GM23338 (cell line): Measurements from ENCODE around the gene XRN2. TPM values are rescaled to one million over a fixed set of nuclear protein-coding genes. Genes with fewer than 3 reads are reported as not detected.

ENCODE experiments used
- ATAC-seq: fragments of 200-7000 bp; cut with Tn5 transposase; 3 replicates; pipeline ENCODE4 v1.9.1; 2020
- DNase-seq: peaks from one replicate; pipeline ENCODE4 v3.0.0-alpha.2; 2015; ENCODE audit warnings: low spot score
- H2AFZ ChIP-seq: fragments of 200-600 bp; sonication (generic); 2 replicates; pipeline ENCODE4 v1.8.0; 2016; ENCODE audit warnings: antibody characterized with exemption, mild to moderate bottlenecking, moderate library complexity
- H3F3A ChIP-seq: fragments of 200-600 bp; sonication (generic); replicated peaks from 2 replicates; pipeline ENCODE4 v1.8.0; 2017; ENCODE audit warnings: antibody characterized with exemption, mixed run types, low read depth
- H3K27ac ChIP-seq: fragments of 200-600 bp; sonication (generic); 2 replicates; pipeline ENCODE4 v1.6.1; 2016; ENCODE audit warnings: low read depth
- H3K27me3 ChIP-seq: fragments of 200-600 bp; sonication (generic); 2 replicates; pipeline ENCODE4 v1.8.0; 2016; ENCODE audit warnings: mild to moderate bottlenecking, mixed run types, moderate library complexity; ENCODE audit not compliant: insufficient read depth
- H3K36me3 ChIP-seq: fragments of 200-600 bp; sonication (generic); 2 replicates; pipeline ENCODE4 v1.8.0; 2016; ENCODE audit warnings: mild to moderate bottlenecking; ENCODE audit not compliant: insufficient read depth
- H3K4me1 ChIP-seq: fragments of 200-600 bp; sonication (generic); 2 replicates; pipeline ENCODE4 v1.8.0; 2016; ENCODE audit warnings: mild to moderate bottlenecking, moderate library complexity; ENCODE audit not compliant: insufficient read depth
- H3K4me2 ChIP-seq: fragments of 200-600 bp; sonication (generic); 2 replicates; pipeline ENCODE4 v1.7.1; 2017; ENCODE audit warnings: mixed run types
- H3K4me3 ChIP-seq: fragments of 200-600 bp; sonication (generic); 2 replicates; pipeline ENCODE4 v1.6.1; 2016; ENCODE audit warnings: mixed run types
- H3K79me2 ChIP-seq: fragments of 200-600 bp; sonication (generic); replicated peaks from 2 replicates; pipeline ENCODE4 v1.8.0; 2017; ENCODE audit warnings: mild to moderate bottlenecking; ENCODE audit not compliant: insufficient read depth
- H3K9me2 ChIP-seq: fragments of 200-600 bp; sonication (generic); 2 replicates; pipeline ENCODE4 v1.8.0; 2017; ENCODE audit not compliant: insufficient read depth
- H4K20me1 ChIP-seq: fragments of 200-600 bp; sonication (generic); replicated peaks from 2 replicates; pipeline ENCODE4 v1.8.0; 2017; ENCODE audit warnings: mild to moderate bottlenecking; ENCODE audit not compliant: insufficient read depth
- H3K27ac Mint-ChIP-seq: 2 replicates; pipeline ENCODE4 v1.8.0; 2020; ENCODE audit warnings: inconsistent platforms, mild to moderate bottlenecking, moderate library complexity, mixed read lengths
- H3K27me3 Mint-ChIP-seq: 3 replicates; pipeline ENCODE4 v1.8.0; 2022; ENCODE audit warnings: low read depth, mild to moderate bottlenecking, moderate library complexity, mixed read lengths, inconsistent platforms; ENCODE audit not compliant: insufficient read depth, poor library complexity
- H3K36me3 Mint-ChIP-seq: 3 replicates; pipeline ENCODE4 v1.8.0; 2021; ENCODE audit warnings: low read depth, mild to moderate bottlenecking, inconsistent platforms, moderate library complexity, mixed read lengths
- H3K4me1 Mint-ChIP-seq: 3 replicates; pipeline ENCODE4 v1.8.0; 2020; ENCODE audit warnings: mild to moderate bottlenecking, inconsistent platforms, mixed read lengths
- H3K4me3 Mint-ChIP-seq: 3 replicates; pipeline ENCODE4 v1.8.0; 2021; ENCODE audit warnings: moderate library complexity, mild to moderate bottlenecking, inconsistent platforms, mixed read lengths
- H3K9me3 Mint-ChIP-seq: 3 replicates; pipeline ENCODE4 v1.8.0; 2020; ENCODE audit warnings: moderate library complexity, mild to moderate bottlenecking, inconsistent platforms, mixed read lengths
- CREB1 ChIP-seq: fragments of 250-450 bp; sonication (Bioruptor Pico); IDR thresholded peaks from 2 replicates; pipeline ENCODE4 v1.5.0; 2020; ENCODE audit warnings: low read depth, mild to moderate bottlenecking, moderate library complexity
- CTCF ChIP-seq, 2 experiments: fragments of 200-600 bp in 1 of 2; sonication (generic) in 1 of 2; conservative IDR thresholded peaks; 2 replicates each; pipeline versions ENCODE4 v1.5.1 to v1.6.1; 2016 to 2017; ENCODE audit warnings: antibody characterized with exemption in 2 of 2, low read depth in 2 of 2, mild to moderate bottlenecking in 2 of 2, moderate library complexity in 1 of 2
- ETS1 ChIP-seq: IDR thresholded peaks from 2 replicates; pipeline ENCODE4 v1.6.1; 2016; ENCODE audit warnings: antibody characterized with exemption
- EZH2 ChIP-seq: fragments of 200-600 bp; sonication (generic); IDR thresholded peaks from one replicate; pipeline ENCODE4 v1.8.0; 2017; ENCODE audit warnings: antibody characterized with exemption, mild to moderate bottlenecking, low read depth; ENCODE audit not compliant: unreplicated experiment
- EZH2phosphoT487 ChIP-seq: fragments of 200-600 bp; sonication (generic); IDR thresholded peaks from one replicate; pipeline ENCODE4 v1.8.1; 2018; ENCODE audit warnings: antibody characterized with exemption; ENCODE audit not compliant: unreplicated experiment
- JUNB ChIP-seq: IDR thresholded peaks from one replicate; pipeline ENCODE4 v1.6.1; 2016; ENCODE audit warnings: antibody characterized with exemption; ENCODE audit not compliant: unreplicated experiment
- NANOG ChIP-seq: IDR thresholded peaks from 2 replicates; pipeline ENCODE4 v1.6.1; 2016; ENCODE audit warnings: antibody characterized with exemption, borderline replicate concordance
- POLR2AphosphoS5 ChIP-seq: IDR thresholded peaks from 2 replicates; pipeline ENCODE4 v1.6.1; 2016; ENCODE audit warnings: antibody characterized with exemption, low read depth
- REST ChIP-seq: IDR thresholded peaks from one replicate; pipeline ENCODE4 v1.6.1; 2018; ENCODE audit warnings: antibody characterized with exemption; ENCODE audit not compliant: unreplicated experiment
- STAT1 ChIP-seq: IDR thresholded peaks from one replicate; pipeline ENCODE4 v1.6.1; 2016; ENCODE audit warnings: antibody characterized with exemption; ENCODE audit not compliant: unreplicated experiment
- ZNF114 ChIP-seq: fragments of 250-450 bp; sonication (Bioruptor Pico); IDR thresholded peaks from 2 replicates; pipeline ENCODE4 v1.5.0; 2020; ENCODE audit warnings: mild to moderate bottlenecking, moderate library complexity
- ZNF331 ChIP-seq: fragments of 250-450 bp; sonication (Bioruptor Pico); IDR thresholded peaks from 2 replicates; pipeline ENCODE4 v1.5.0; 2020; ENCODE audit warnings: low read depth, mild to moderate bottlenecking, moderate library complexity
- polyA plus RNA-seq: library from polyadenylated mRNA; unstranded; fragments of >200 nt; fragmentation: Nextera tagmentation; extraction: Ambion mirVana; gene quantifications from 2 replicates; pipeline ENCODE4 v1.2.1, GENCODE V29; 2016
- total RNA-seq: library from RNA; depleted of rRNA; stranded (reverse); fragments of >200 nt; shearing (Covaris generic); gene quantifications from 2 replicates; pipeline ENCODE4 v1.2.3, GENCODE V29; 2014
- TF ChIP-seq, protein P1 (sequence below): fragments of 250-450 bp; sonication (Bioruptor Pico); IDR thresholded peaks from 2 replicates; pipeline ENCODE4 v1.5.0; 2020; ENCODE audit warnings: mild to moderate bottlenecking, moderate library complexity

Gene XRN2
- total and polyA plus RNA-seq, 2 experiments from 2014 or later: 113 to 150 TPM

GRCh38 chr20:21336455-21337151 lies 33.5 kb downstream of the XRN2 start:
- Histone ChIP-seq H3K9me2 (no peaks in the 10 kb centered on the region), H3K4me1 (peaks cover 10% of the 10 kb centered on the region), H3K79me2 (peaks cover 66% of the 10 kb centered on the region), H3K4me3 (no peak overlapping the region), H3K27ac (no peak overlapping the region), H3K27me3 (no peaks in the 10 kb centered on the region), H3K4me2 (no peak overlapping the region), H3K36me3 (peaks cover 48% of the 10 kb centered on the region), H3F3A (no peaks in the 10 kb centered on the region), H2AFZ (no peak overlapping the region), H4K20me1 (peaks cover 18% of the 10 kb centered on the region; the same call in 1 of the 2 replicates)
- no peak for ATAC-seq
- H3K9me3 Mint-ChIP-seq: no peaks in the 10 kb centered on the region
- TF ChIP-seq NANOG: no peak
- no peak for TF ChIP-seq EZH2phosphoT487
- no peak for TF ChIP-seq ZNF331 (CRISPR knock-in tag)
- TF ChIP-seq CREB1 (CRISPR knock-in tag): no peak
- no peak for TF ChIP-seq JUNB
- no peak for TF ChIP-seq STAT1
- no peak for TF ChIP-seq REST
- no peak for TF ChIP-seq CTCF (conservative IDR thresholded peaks at IDR 0.05; ENCODE audit: low read depth in 2 of 2)
- TF ChIP-seq ETS1: no peak
- TF ChIP-seq POLR2AphosphoS5: no peak
- no peak for TF ChIP-seq EZH2
- no peak for TF ChIP-seq ZNF114
- TF ChIP-seq, protein P1, sequence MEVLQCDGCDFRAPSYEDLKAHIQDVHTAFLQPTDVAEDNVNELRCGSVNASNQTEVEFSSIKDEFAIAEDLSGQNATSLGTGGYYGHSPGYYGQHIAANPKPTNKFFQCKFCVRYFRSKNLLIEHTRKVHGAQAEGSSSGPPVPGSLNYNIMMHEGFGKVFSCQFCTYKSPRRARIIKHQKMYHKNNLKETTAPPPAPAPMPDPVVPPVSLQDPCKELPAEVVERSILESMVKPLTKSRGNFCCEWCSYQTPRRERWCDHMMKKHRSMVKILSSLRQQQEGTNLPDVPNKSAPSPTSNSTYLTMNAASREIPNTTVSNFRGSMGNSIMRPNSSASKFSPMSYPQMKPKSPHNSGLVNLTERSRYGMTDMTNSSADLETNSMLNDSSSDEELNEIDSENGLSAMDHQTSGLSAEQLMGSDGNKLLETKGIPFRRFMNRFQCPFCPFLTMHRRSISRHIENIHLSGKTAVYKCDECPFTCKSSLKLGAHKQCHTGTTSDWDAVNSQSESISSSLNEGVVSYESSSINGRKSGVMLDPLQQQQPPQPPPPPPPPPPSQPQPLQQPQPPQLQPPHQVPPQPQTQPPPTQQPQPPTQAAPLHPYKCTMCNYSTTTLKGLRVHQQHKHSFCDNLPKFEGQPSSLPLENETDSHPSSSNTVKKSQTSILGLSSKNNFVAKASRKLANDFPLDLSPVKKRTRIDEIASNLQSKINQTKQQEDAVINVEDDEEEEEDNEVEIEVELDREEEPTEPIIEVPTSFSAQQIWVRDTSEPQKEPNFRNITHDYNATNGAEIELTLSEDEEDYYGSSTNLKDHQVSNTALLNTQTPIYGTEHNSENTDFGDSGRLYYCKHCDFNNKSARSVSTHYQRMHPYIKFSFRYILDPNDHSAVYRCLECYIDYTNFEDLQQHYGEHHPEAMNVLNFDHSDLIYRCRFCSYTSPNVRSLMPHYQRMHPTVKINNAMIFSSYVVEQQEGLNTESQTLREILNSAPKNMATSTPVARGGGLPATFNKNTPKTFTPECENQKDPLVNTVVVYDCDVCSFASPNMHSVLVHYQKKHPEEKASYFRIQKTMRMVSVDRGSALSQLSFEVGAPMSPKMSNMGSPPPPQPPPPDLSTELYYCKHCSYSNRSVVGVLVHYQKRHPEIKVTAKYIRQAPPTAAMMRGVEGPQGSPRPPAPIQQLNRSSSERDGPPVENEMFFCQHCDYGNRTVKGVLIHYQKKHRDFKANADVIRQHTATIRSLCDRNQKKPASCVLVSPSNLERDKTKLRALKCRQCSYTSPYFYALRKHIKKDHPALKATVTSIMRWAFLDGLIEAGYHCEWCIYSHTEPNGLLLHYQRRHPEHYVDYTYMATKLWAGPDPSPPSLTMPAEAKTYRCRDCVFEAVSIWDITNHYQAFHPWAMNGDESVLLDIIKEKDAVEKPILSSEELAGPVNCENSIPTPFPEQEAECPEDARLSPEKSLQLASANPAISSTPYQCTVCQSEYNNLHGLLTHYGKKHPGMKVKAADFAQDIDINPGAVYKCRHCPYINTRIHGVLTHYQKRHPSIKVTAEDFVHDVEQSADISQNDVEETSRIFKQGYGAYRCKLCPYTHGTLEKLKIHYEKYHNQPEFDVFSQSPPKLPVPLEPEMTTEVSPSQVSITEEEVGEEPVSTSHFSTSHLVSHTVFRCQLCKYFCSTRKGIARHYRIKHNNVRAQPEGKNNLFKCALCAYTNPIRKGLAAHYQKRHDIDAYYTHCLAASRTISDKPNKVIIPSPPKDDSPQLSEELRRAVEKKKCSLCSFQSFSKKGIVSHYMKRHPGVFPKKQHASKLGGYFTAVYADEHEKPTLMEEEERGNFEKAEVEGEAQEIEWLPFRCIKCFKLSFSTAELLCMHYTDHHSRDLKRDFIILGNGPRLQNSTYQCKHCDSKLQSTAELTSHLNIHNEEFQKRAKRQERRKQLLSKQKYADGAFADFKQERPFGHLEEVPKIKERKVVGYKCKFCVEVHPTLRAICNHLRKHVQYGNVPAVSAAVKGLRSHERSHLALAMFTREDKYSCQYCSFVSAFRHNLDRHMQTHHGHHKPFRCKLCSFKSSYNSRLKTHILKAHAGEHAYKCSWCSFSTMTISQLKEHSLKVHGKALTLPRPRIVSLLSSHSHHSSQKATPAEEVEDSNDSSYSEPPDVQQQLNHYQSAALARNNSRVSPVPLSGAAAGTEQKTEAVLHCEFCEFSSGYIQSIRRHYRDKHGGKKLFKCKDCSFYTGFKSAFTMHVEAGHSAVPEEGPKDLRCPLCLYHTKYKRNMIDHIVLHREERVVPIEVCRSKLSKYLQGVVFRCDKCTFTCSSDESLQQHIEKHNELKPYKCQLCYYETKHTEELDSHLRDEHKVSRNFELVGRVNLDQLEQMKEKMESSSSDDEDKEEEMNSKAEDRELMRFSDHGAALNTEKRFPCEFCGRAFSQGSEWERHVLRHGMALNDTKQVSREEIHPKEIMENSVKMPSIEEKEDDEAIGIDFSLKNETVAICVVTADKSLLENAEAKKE (CRISPR knock-in tag): no peak
- H3K36me3 Mint-ChIP-seq: peaks cover 88% of the 10 kb centered on the region
- peaks cover 12% of the 10 kb centered on the region for H3K4me1 Mint-ChIP-seq
- DNase-seq: no peak
- peaks cover 3% of the 10 kb centered on the region for H3K27me3 Mint-ChIP-seq
- no peak overlapping the region for H3K4me3 Mint-ChIP-seq
- no peak overlapping the region for H3K27ac Mint-ChIP-seq
